Cerebellar cortex (tissue), 1 donor: ENCODE data around the gene RNF186.
"Not testable (repeated sequence)": the region's sequence is repeated elsewhere in the genome, so short reads cannot be mapped to it uniquely, and the experiment has no call there.

Experiments used
- DNase-seq: peaks from one replicate; pipeline ENCODE4 v3.0.0-alpha.2; 2015; ENCODE audit warnings: low spot score

The RNF186 gene

DNA sequence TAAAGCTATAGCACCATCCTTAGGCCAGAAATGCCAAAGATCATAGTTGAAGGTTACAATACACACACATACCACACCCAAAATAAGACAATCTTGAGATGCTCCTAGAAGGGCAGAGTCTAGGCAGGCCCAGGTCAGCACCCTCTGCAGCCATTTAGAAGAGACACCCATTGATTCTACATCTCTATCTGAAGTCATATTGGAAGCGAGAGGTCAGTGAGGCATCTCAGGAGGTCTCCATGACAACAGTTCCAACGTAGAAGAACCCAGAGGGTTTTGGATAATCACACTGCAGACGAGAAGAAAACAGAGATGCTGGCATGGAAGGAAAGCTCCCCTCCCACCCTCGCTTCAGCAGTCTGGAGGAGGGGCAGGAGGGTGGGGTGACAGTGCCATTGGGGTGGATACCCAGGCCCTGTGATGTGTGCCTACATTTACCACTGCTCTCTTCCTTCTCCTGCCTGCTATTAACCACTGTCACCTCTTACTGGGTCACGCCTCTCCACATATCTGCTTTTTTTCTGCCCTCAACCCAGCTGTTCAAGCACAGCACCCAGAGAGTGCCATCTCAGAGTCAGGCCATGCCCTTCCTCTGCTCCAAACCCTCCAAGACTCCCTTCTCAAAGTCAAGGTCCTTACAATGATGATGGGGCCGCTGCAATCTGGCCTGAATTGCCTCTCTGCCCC, 21.6 kb downstream of the RNF186 start:
- no peak for DNase-seq

DNA sequence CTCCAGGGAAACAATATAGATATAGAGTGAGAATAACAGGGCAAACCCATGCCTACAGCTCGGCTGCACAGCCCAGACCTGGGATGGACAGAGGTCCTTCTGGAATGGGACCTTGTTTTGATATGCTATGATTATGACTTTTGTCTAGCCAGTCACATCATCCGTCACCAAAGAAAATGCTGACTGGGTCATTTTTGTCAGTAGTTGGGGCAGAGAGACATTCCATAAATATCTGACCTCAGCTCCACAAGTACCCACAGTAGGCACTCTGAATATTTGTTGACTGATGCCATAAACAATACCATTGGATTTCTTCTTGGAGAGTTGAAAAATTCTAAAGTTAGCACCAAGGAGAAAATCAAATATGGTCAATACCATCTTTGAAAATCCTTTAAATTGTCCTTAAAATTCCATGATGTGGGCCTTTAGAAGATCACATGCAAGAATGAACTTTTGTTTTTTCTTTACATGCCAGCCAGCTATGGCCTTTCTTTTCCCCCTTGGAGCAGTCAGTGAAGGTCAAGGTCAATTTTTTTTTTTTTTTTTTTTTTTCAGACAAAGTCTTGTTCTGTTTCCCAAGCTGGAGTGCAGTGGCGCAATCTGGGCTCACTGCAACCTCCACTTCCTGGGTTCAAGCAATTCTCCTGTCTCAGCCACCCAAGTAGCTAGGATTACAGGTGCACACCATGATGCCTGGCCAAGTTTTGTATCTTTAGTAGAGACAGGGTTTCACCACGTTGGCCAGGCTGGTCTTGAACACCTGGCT, 22.7 kb downstream of the RNF186 start:
- DNase-seq: no peak

DNA sequence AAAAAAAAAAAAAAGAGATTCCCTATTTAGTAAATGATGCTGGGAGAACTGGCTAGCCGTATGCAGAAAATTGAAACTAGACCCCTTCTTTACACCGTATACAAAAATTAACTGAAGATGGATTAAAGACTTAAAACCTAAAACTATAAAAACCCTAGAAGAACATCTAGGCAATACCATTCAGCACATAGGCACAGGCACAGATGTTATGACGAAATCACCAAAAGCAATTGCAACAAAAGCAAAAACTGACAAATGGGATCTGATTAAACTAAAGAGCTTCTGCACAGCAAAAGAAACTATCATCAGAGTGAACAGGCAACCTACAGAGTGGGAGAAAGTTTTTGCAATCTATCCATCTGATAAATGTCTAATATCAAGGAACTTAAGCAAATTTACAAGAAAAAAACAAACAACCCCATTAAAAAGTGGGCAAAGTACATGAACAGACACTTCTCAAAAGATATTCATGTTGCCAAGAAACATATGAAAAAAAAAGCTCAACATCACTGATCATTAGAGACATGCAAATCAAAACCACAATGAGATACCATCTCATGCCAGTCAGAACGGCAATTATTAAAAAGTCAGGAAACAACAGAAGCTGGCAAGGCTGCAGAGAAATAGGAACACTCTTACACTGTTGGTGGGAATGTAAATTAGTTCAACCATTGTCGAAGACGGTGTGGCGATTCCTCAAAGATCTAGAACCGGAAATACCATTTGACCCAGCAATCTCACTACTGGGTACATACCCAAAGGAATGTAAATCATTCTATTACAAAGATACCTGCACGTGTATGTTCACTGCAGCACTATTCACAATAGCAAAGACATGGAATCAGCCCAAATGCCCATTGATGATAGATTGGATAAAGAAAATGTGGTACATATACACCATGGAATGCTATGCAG, 24.8 kb downstream of the RNF186 start:
- not testable (repeated sequence) for DNase-seq

DNA sequence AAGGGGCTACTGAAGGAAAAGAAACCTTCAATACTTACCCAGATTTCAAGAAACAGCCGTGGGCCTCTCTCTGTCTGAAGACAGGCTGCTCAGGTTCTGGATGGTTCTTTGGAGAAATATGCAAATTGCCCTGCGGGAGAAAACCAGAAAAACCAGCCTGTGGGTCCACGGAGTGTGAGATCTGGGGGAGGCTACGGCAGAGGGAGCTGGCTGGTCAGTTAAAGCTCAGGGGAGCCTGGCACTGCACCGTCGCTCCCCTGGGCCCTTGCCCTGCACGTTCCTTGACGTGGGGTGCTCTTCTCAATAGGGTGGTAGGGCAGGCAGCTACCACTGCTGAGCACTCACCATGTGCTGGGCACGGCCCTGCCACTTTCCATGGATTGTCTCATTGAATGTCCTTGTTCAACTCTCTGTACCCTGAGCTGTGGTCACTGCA, 28.1 kb downstream of the RNF186 start:
- DNase-seq: no peak

DNA sequence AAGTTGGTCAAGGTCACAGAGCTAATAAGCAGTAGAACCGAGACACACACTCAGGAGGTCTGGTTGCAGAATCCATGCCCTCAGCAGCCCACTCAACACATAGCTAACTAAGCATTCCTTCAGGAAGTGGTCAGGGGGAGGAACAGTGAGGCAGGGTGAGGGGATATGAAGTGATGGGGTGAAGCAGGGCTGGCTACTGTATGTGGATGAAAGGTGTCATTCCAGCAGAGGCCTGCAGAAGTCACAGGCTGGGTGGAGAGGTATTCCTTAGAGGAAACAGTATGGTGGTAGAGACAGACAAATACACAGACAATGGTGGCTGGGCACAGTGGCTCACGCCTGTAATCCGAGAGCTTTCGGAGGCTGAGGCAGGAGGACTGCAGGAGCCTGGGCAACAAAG, 29.4 kb downstream of the RNF186 start:
- no peak for DNase-seq

DNA sequence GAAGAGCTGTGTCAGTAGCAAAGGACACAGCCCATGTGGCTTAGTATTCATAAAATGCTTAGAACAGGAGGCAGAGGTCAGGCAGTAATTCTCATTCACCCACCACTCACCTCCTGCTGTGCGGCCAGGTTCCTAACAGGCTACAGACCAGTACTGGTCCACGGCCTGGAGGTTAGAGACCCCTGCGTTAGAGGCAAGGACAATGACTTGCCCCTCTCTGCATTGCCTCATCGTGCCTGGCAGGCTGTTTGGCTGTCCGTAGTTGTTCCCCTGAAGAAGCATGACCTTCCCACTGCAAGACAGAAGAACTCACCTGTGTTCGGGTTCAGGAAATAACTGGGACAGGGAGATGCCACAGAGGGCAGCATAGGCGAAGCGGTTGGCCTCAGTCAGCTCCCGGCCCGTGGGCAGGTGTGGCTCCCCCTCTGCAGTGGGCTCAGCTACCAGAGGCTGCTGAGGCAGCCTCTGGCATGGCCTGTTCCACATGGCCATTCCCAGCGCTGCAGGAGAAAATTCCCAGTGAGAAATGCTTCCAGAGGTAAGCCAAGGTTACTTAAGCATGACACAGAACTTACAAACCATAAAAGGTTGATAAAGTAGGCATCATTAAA, 34.7 kb downstream of the RNF186 start:
- DNase-seq: no peak

DNA sequence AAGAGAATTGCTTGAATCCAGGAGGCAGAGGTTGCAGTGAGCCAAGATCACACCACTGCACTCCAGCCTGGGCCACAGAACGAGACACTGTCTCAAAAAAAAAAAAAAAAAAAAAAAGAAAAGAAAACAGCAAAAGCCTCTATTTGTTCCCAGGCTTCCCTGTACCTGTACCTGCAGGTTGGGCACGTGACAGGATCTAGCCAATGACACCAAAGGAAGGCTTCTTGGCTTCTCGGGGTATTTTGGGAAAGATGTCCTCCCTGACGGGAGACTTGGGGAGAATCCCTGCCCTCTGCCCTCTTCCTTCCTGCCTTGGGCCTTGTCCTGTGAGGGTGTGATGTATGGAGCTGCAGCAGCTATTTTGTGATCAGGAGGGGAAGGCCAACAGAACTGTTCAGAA, 38.1 kb downstream of the RNF186 start:
- DNase-seq: no peak

DNA sequence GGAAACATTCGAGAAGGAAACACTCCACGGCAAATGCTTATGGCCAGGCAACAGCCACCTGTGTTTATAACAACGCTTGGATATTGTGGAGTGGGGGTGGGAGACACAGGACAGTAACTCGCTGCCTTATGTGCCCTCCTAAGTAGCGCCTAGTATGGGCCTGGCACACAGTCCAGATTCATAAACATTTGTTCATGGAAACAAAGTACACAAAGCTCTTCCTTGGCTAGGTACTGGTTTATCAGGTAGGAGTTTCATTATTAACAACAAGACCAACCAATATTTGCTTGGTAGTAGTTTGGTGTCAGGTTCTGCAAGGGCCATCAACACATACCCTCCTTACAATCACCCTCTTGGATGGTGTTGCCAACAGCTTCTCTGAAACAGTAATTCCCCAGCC, 38.8 kb downstream of the RNF186 start:
- DNase-seq: no peak

DNA sequence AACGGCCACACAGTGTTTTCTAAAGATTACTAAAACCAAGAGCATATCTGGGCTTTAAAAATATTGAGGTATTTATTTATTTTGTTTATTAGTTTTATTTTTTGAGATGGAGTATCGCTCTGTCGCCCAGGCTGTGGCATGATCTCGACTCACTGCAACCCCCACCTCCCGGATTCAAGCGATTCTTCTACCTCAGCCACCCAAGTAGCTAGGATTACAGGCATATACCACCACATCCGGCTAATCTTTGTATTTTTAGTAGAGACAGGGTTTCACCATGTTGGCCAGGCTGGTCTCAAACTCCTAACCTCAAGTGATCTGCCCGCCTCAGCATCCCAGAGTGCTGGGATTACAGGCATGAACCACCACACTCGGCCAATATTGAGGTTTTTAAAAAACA, 39.3 kb downstream of the RNF186 start:
- no peak for DNase-seq

DNA sequence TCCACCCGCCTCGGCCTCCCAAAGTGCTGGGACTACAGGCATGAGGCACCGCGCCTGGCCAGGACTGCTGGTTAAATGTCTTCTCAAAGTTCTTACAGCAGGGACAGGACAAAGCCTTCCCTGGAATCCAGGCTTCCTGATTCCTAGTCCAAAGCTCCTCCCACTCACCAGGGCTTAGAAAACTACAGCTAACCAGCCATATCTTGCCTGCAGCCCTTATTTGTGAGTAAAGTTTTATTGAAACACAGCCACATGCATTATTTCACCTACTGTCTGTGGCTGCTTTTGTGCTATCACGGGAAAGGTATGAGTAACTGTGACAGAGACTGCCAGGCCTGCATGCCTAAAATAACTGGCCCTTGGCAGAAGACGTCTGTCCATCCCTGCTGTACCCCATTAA, 39.8 kb downstream of the RNF186 start:
- DNase-seq: no peak

DNA sequence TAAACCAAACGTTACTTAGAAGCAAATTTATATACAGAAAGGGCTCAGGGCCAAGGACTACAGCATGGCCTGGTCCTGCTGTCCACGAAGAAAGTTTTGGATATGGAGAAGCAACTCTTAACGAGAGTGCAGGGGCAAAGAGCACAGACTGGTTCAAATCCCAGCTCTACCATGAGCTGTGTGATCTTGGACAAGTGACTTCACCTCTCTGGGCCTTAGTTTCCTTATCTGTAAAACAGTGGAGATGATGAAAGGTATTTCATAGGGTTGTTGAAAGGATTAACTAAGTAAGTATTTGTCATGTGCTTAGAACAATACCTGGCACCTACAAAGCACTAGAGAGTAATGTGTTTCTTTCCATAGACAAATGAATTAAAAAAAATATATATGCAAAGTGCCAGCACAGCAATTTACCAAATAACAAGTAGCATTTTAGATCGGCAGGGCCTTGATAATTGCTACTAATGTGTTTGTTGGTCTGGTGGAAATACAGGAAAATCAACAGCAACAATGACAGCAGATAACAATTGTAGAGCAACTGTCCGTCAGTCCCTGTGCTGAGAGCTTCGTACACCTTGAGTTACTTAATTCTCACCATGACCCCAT, 40.8 kb downstream of the RNF186 start:
- no peak for DNase-seq

DNA sequence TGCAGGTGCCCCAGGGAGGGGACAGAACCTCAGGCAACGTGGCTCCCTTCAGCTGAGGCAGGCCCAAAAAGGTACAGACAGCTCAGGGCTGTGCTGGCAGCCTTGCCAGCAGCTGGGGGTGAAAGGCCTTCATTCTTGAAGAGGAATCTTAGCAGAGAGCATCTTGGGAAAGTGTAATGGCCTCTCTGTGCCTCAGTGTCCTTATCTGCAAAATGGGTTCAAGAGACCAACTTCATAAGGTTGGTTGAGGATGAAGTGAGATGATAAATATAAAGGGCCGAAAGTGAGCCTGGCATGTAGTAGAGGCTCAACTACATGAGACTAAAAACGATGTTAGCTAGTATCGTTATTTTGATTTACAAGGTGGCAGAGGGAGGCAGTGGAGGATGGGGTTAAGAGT, 41.6 kb downstream of the RNF186 start:
- DNase-seq: no peak

DNA sequence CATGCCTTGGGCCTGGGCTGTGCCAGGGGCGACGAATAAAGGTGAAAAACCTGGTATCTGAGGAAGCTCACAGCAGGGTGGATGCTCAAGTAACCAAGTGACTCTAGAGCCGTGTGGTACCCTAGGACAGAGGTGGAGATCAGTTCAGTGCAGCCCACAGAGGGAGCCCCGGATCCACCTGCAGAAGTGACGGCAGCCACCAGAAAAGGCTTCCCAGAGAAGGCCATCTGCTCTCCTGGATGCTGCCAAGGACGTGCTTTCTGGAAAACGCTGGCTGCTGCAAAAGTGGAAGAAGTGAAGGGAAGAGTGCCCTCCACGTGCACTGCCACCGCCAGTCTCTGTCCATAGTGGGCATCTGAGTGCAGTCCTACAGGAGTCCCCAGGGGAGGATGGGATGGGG, 43.0 kb downstream of the RNF186 start:
- peak; percentile 63 for DNase-seq

DNA sequence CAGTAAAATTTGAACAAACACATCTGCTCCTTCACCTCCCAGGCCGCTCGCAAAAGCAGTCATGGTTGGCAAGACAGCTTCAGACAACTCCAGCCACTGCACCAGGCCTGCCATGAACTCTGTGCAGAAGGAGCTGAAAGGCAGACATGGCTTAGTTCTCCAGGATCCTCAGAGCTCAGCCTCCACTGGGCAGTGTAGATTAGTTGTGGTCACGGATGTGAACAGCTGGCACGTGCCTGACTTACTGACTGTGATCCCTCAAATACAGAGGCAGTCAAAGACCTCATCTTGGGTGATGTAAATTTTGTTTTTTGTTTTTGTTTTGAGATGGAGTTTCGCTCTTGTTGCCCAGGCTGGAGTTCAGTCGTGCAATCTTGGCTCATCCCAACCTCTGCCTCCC, 43.7 kb downstream of the RNF186 start:
- DNase-seq: no peak

DNA sequence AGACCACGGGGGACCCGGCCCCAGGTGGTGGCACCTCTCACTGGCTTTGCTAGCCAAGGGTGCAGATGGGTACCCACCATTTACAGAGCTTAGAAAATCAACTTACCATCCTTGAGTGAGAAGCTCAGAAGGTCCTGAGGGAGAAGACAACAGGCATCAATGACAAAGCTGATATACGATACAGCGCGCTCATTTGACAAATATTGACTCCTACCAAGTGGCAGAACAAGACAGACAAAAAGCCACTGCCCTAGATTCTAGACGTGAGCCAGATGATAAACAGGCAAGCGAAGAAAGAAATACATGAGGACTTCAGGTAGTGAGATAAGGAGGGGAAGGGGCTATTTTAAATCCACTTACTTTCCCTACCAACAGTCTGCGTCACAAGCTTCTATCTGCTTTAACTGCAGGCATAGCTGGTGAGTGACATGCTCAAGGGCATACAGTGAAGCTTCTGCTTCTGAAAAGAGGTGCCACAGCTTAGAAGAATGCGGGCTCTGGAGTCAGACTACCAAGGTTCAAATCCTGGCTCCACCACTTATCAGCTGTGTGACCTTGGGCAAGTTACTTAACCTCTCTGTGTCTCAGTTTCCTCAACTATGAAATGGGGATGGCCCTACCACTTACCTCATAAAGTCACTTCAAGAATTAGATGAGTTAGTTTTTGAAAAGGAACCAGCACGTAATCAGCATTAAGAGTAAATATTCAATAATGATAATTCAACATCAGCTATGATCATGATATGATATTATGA, 44.5 kb downstream of the RNF186 start:
- no peak for DNase-seq

DNA sequence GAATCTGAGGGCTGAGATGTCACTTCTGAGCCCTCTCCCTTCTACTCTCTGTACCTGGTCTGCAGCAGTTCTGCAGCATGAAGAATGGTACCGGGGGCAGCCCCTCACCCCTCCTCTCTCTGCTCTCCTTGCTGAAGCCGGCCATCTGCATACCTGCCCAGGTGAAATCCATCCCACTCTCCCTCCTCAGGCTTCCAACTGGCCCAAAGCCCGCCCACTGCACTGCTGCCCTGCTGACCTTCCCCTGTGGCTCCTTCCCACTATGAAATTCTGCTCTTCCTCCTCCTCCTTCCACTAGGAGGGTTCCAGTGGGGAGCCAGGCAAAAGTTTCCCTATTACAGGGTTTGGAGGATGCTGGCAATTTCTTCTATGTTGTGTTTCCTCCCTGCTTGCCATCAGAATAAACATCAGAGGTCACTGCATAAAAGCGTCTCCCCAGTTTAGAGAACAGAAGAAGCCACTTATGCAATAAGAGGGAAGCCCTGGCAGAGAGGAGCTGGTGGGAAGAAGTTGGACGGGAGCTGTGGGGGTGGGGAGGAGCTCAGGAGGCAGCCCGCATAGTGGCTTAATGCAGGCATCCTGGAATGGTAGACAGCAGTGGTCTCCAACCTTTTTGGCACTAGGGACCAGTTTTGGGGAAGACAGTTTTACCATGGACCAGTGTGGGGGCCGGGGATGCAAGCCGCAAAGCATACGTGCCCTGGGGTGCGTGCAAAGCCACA, 45.7 kb downstream of the RNF186 start:
- DNase-seq: no peak

DNA sequence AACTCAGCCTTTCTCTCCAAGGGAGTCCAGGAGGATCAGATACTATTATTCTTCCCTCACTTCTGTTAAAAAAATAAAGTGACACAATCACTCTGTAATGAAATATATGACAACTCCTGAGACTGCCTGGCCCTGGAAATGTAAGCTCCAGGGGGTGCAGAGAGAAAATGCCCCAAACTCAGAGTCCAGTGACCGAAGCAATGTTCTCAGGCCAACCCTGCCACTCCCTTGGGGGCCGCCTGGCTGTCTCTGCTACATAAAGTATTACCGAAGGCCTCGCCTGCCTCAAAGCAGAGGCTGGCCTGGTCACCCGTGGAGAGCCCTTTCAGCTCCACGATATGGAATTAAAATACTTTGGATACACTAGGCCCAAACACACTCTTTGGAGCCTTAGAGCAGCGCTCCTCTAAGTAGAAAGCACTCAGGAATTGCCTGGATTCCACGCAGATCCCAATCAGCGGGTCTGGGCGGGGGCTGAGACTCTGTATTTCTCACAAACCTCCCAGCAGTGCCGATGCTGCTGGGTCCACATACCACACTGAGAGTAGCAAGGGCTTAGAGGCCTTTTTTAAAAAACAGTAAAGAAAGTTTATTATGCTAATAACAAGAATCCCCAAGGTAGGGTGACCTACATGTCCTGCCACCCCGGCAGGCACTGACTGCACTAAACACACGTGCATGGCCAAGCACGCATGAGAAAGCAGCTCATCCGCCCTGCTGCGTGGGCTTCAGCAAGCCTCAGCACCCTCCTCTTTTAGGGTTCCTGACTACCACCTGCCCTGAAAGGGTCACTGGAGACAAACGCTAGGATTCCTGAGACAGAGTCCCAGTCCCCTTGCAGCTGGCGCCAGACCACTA, 46.5 kb downstream of the RNF186 start:
- DNase-seq: peak; percentile 32

DNA sequence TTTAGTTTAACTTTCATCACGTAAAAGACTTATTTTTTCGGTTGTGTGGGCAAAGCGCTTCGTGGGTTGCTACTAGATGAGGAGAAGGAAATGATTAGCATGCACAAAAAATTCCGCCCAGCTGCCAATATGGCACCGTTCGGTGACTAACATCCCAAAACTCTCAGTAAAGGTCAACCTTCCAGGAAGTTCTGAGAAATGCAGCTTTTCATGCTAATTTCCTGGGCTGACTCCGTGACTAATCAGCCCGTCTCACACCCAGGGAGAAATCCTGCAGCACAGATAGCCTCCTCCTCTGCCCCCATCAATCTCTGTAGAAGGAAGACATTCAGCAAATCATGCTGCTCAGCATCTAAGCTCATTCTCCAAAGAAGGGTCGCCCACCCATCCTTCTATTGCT, 49.5 kb downstream of the RNF186 start:
- peak; percentile 37 for DNase-seq

DNA sequence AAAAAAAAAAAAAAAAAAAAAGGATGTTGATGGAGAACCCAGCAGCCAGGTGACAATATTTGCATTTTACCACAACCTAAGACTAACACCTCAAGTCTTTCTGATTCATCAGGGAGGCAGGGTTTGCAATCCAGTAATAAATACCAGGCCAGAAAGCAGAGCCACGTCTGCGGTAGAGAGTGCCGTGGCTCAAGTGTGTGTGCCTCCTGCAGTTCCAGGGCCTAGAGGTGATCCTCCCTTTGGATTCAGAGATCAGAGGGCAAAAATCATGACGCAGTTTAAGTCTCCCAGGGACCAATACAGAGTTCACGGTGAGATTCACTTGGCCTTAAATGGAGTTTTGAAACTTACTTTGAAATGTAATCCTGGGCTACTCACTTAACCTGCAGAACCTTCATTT, 50.2 kb downstream of the RNF186 start:
- peak; percentile 48 for DNase-seq
